ENCODE results near the gene TRABD2B.

Gene TRABD2B

DNA sequence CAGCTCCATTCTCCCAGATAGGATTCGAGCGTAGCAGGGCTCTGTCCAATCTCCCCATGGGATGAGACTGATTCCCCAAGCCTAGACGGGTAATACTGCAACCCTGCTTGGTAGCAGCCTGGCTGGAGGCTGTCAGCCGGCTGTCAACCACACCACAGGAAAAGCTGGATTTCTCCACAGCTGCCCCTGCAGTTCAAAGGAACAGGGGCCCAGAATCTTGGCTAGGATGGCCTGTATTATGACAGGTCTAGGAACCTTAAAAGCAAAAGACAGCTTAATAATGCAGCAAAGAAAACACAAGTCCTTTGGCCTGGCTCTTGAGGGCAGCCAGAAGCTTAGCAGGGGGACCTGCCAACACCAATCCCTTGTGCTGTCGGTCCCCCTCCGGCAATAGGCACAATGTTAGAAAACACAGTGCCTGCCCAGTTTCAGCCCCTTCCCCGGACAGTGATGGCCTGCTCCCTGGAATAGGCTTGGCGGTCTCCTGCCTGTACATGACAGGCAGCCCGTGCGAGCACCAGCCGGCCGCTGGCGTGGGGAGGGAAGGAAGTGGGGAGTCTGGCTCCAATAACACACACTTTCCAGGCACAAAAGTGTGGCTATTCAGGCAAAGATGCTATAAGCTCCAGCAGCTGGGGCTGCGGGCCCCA, 90.5 kb downstream of the TRABD2B start:
- H3K18ac ChIP-seq (ENCODE audit: low read depth in 1 of 2, low read length in 2 of 2): no peak overlapping the region
- peaks cover 2% of the 10 kb centered on the region for H3K4me1 ChIP-seq (ENCODE audit: control insufficient read depth, insufficient read depth, low read depth, low read length)
- H4K91ac ChIP-seq (ENCODE audit: low read length): no peak overlapping the region
- H3K9ac ChIP-seq (ENCODE audit: low read length): no peak overlapping the region
- H2BK120ac ChIP-seq (ENCODE audit: low read depth, low read length): no peak overlapping the region
- DNase-seq: no peak
- no peak overlapping the region for H3K4ac ChIP-seq (ENCODE audit: low read depth in 1 of 2, low read length in 2 of 2)
- no peak overlapping the region for H2BK15ac ChIP-seq (ENCODE audit: low read depth, poor library complexity, severe bottlenecking)
- no peaks in the 10 kb centered on the region for H3K79me1 ChIP-seq (replicated peaks; ENCODE audit: low read length, poor library complexity, severe bottlenecking)
- no peaks in the 10 kb centered on the region for H3K9me3 ChIP-seq (ENCODE audit: control insufficient read depth, low read length)
- H3K23ac ChIP-seq (ENCODE audit: low read length in 2 of 2): no peak overlapping the region
- no peak overlapping the region for H2AFZ ChIP-seq (ENCODE audit: low read depth, low read length)
- WGBS: 71% methylated on average over 11 of the region's 14 CpGs
- no peaks in the 10 kb centered on the region for H3K36me3 ChIP-seq (ENCODE audit: control insufficient read depth in 1 of 2, insufficient read depth in 2 of 2, low read depth in 1 of 2, low read length in 2 of 2)
- H2BK5ac ChIP-seq (ENCODE audit: low read depth, low read length, poor library complexity, severe bottlenecking): no peak overlapping the region
- H3K4me2 ChIP-seq (ENCODE audit: low read length, poor library complexity, severe bottlenecking): no peak overlapping the region
- no peak overlapping the region for H3K4me3 ChIP-seq (ENCODE audit: insufficient read depth in 1 of 2, low read depth in 1 of 2, low read length in 2 of 2)
- no peak overlapping the region for H4K8ac ChIP-seq (ENCODE audit: low read length)
- no peak overlapping the region for H2AK5ac ChIP-seq (ENCODE audit: low read length, severe bottlenecking)
- no peak overlapping the region for H3K27ac ChIP-seq (ENCODE audit: low read length, poor library complexity, severe bottlenecking)
- no peak overlapping the region for H2BK12ac ChIP-seq (ENCODE audit: low read length in 2 of 2)
- peaks cover under 1 to 3% of the 10 kb centered on the region in 2 experiments for H3K27me3 ChIP-seq (ENCODE audit: control insufficient read depth in 1 of 2, insufficient read depth in 1 of 2, low read length in 2 of 2)
- H3K14ac ChIP-seq (ENCODE audit: low read length in 2 of 2): no peak overlapping the region

DNA sequence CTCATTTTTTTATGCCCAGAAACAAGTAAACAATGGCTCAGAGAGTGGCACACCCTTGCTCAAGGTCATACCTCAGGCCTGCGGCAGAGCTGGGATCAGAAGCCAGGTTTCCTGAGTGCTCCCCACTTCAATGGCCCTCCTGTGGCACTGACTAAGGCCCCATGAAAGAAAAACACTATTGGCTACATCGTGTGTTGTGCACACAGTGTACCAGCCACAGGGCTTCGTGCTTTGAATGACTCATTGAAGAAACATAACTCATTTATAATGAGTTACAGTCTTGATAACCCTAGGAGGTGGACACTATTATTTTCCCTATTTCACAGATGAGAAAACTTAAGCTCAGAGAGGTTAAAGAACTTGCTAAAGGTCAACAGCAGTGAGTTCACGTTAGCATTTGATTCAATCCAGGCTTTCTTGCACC, 91.2 kb downstream of the TRABD2B start:
- H3K4me3 ChIP-seq (ENCODE audit: insufficient read depth in 1 of 2, low read depth in 1 of 2, low read length in 2 of 2): no peak overlapping the region
- 64% methylated on average over 2 of the region's 4 CpGs for WGBS
- no peak overlapping the region for H3K4ac ChIP-seq (ENCODE audit: low read depth in 1 of 2, low read length in 2 of 2)
- H2BK120ac ChIP-seq (ENCODE audit: low read depth, low read length): no peak overlapping the region
- no peak for DNase-seq
- peaks cover 2% of the 10 kb centered on the region for H3K4me1 ChIP-seq (ENCODE audit: control insufficient read depth, insufficient read depth, low read depth, low read length)
- no peak overlapping the region for H3K18ac ChIP-seq (ENCODE audit: low read depth in 1 of 2, low read length in 2 of 2)
- peak overlapping the region; percentile 33 for H3K27ac ChIP-seq (ENCODE audit: low read length, poor library complexity, severe bottlenecking)
- H3K36me3 ChIP-seq (ENCODE audit: control insufficient read depth in 1 of 2, insufficient read depth in 2 of 2, low read depth in 1 of 2, low read length in 2 of 2): no peaks in the 10 kb centered on the region
- no peak overlapping the region for H3K23ac ChIP-seq (ENCODE audit: low read length in 2 of 2)
- H3K14ac ChIP-seq (ENCODE audit: low read length in 2 of 2): no peak overlapping the region
- no peak overlapping the region for H3K4me2 ChIP-seq (ENCODE audit: low read length, poor library complexity, severe bottlenecking)
- no peak overlapping the region for H4K8ac ChIP-seq (ENCODE audit: low read length)
- H2AFZ ChIP-seq (ENCODE audit: low read depth, low read length): no peak overlapping the region
- H3K27me3 ChIP-seq (ENCODE audit: control insufficient read depth in 1 of 2, insufficient read depth in 1 of 2, low read length in 2 of 2): peaks cover 0 to 5% of the 10 kb centered on the region in 2 experiments
- no peaks in the 10 kb centered on the region for H3K79me1 ChIP-seq (replicated peaks; ENCODE audit: low read length, poor library complexity, severe bottlenecking)
- H2AK5ac ChIP-seq (ENCODE audit: low read length, severe bottlenecking): no peak overlapping the region
- H3K9me3 ChIP-seq (ENCODE audit: control insufficient read depth, low read length): no peaks in the 10 kb centered on the region
- H3K9ac ChIP-seq (ENCODE audit: low read length): no peak overlapping the region
- H2BK12ac ChIP-seq (ENCODE audit: low read length in 2 of 2): no peak overlapping the region
- no peak overlapping the region for H2BK5ac ChIP-seq (ENCODE audit: low read depth, low read length, poor library complexity, severe bottlenecking)
- no peak overlapping the region for H2BK15ac ChIP-seq (ENCODE audit: low read depth, poor library complexity, severe bottlenecking)
- H4K91ac ChIP-seq (ENCODE audit: low read length): no peak overlapping the region

DNA sequence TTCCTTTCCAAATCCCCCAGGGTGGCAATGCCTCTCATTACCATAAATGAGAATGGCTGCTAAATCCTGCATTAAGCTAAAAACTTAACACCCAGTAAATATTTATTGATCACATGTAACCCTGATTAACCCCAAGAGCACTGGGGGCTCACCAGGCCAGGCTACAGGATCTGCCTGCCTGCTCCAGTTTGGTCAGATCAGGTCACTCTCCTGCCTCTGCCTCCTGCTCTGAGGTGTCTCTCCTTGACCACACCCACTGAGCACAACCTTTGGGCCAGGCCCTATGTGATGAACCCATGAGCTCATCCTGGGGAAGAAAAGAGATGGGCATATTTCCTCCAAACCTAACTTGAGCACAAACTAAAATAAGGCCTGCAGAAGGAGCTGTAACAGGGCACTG, 93.5 kb downstream of the TRABD2B start:
- no peak overlapping the region for H3K4me2 ChIP-seq (ENCODE audit: low read length, poor library complexity, severe bottlenecking)
- no peak overlapping the region for H3K23ac ChIP-seq (ENCODE audit: low read length in 2 of 2)
- H2BK120ac ChIP-seq (ENCODE audit: low read depth, low read length): no peak overlapping the region
- no peaks in the 10 kb centered on the region for H3K9me3 ChIP-seq (ENCODE audit: control insufficient read depth, low read length)
- no peak overlapping the region for H3K4me3 ChIP-seq (ENCODE audit: insufficient read depth in 1 of 2, low read depth in 1 of 2, low read length in 2 of 2)
- no peak overlapping the region for H2BK15ac ChIP-seq (ENCODE audit: low read depth, poor library complexity, severe bottlenecking)
- no peak overlapping the region for H2BK5ac ChIP-seq (ENCODE audit: low read depth, low read length, poor library complexity, severe bottlenecking)
- H3K27me3 ChIP-seq (ENCODE audit: control insufficient read depth in 1 of 2, insufficient read depth in 1 of 2, low read length in 2 of 2): peaks cover 0 to 5% of the 10 kb centered on the region in 2 experiments
- no peak overlapping the region for H3K27ac ChIP-seq (ENCODE audit: low read length, poor library complexity, severe bottlenecking)
- no peak for DNase-seq
- H3K4ac ChIP-seq (ENCODE audit: low read depth in 1 of 2, low read length in 2 of 2): no peak overlapping the region
- no peak overlapping the region for H3K9ac ChIP-seq (ENCODE audit: low read length)
- peaks cover 2% of the 10 kb centered on the region for H3K4me1 ChIP-seq (ENCODE audit: control insufficient read depth, insufficient read depth, low read depth, low read length)
- no peak overlapping the region for H3K18ac ChIP-seq (ENCODE audit: low read depth in 1 of 2, low read length in 2 of 2)
- no peak overlapping the region for H2AFZ ChIP-seq (ENCODE audit: low read depth, low read length)
- H3K79me1 ChIP-seq (replicated peaks; ENCODE audit: low read length, poor library complexity, severe bottlenecking): no peaks in the 10 kb centered on the region
- no peak overlapping the region for H2AK5ac ChIP-seq (ENCODE audit: low read length, severe bottlenecking)
- no peak overlapping the region for H4K8ac ChIP-seq (ENCODE audit: low read length)
- no peak overlapping the region for H2BK12ac ChIP-seq (ENCODE audit: low read length in 2 of 2)
- no peak overlapping the region for H4K91ac ChIP-seq (ENCODE audit: low read length)
- H3K14ac ChIP-seq (ENCODE audit: low read length in 2 of 2): no peak overlapping the region
- H3K36me3 ChIP-seq (ENCODE audit: control insufficient read depth in 1 of 2, insufficient read depth in 2 of 2, low read depth in 1 of 2, low read length in 2 of 2): no peaks in the 10 kb centered on the region

DNA sequence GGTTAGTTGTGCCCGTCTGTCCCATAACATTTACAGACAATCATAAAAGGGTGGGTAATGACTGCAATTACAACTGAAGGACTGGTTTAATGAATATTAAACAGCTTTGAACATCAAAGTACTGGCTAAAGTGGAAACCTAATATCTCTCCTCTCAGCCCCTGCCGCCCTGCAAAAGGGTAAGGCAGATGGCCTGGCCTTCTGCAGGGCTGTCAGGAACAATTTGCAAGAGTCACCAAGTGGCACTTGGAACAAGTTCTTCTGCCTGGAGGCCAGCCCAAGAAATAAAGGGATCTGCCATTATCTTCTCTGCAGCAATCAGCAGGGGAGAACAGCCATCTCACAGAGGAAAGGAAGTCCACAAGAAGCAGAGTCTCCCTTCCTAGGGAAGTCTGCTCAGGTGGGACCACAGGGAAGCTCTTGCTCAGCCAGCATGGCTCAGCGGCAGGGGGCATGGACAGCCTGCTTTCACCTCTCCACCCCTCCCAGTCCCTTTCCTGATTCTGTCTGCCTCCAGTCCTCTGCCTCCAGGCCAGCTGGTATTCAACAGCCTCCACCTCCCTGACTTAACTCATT, 96.1 kb downstream of the TRABD2B start:
- DNase-seq: no peak
- no peak overlapping the region for H4K8ac ChIP-seq (ENCODE audit: low read length)
- peaks cover 0 to 5% of the 10 kb centered on the region in 2 experiments for H3K27me3 ChIP-seq (ENCODE audit: control insufficient read depth in 1 of 2, insufficient read depth in 1 of 2, low read length in 2 of 2)
- no peak overlapping the region for H3K23ac ChIP-seq (ENCODE audit: low read length in 2 of 2)
- no peaks in the 10 kb centered on the region for H3K9me3 ChIP-seq (ENCODE audit: control insufficient read depth, low read length)
- H3K79me1 ChIP-seq (replicated peaks; ENCODE audit: low read length, poor library complexity, severe bottlenecking): no peaks in the 10 kb centered on the region
- no peak overlapping the region for H2BK15ac ChIP-seq (ENCODE audit: low read depth, poor library complexity, severe bottlenecking)
- no peak overlapping the region for H2BK120ac ChIP-seq (ENCODE audit: low read depth, low read length)
- H2AFZ ChIP-seq (ENCODE audit: low read depth, low read length): no peak overlapping the region
- H4K91ac ChIP-seq (ENCODE audit: low read length): no peak overlapping the region
- H3K4me2 ChIP-seq (ENCODE audit: low read length, poor library complexity, severe bottlenecking): no peak overlapping the region
- 67% methylated on average over 2 of the region's 3 CpGs for WGBS
- H3K18ac ChIP-seq (ENCODE audit: low read depth in 1 of 2, low read length in 2 of 2): no peak overlapping the region
- H3K9ac ChIP-seq (ENCODE audit: low read length): no peak overlapping the region
- H3K4me1 ChIP-seq (ENCODE audit: control insufficient read depth, insufficient read depth, low read depth, low read length): peaks cover 2% of the 10 kb centered on the region
- no peak overlapping the region for H3K4me3 ChIP-seq (ENCODE audit: insufficient read depth in 1 of 2, low read depth in 1 of 2, low read length in 2 of 2)
- no peak overlapping the region for H3K27ac ChIP-seq (ENCODE audit: low read length, poor library complexity, severe bottlenecking)
- H2BK12ac ChIP-seq (ENCODE audit: low read length in 2 of 2): no peak overlapping the region
- H3K4ac ChIP-seq (ENCODE audit: low read depth in 1 of 2, low read length in 2 of 2): no peak overlapping the region
- no peak overlapping the region for H2BK5ac ChIP-seq (ENCODE audit: low read depth, low read length, poor library complexity, severe bottlenecking)
- no peaks in the 10 kb centered on the region for H3K36me3 ChIP-seq (ENCODE audit: control insufficient read depth in 1 of 2, insufficient read depth in 2 of 2, low read depth in 1 of 2, low read length in 2 of 2)
- no peak overlapping the region for H3K14ac ChIP-seq (ENCODE audit: low read length in 2 of 2)
- H2AK5ac ChIP-seq (ENCODE audit: low read length, severe bottlenecking): no peak overlapping the region
